Erythroblast (primary cell): Measurements from ENCODE around the gene CKS1B.

Experiments used
- GATA1 ChIP-seq: IDR thresholded peaks from 2 replicates; pipeline ENCODE4 v1.6.1; 2011; ENCODE audit warnings: low read depth, mild to moderate bottlenecking, control low read depth, low read length, moderate library complexity
- POLR2A ChIP-seq: IDR thresholded peaks from 2 replicates; pipeline ENCODE4 v1.6.1; 2011; ENCODE audit warnings: mild to moderate bottlenecking, low read length

DNA sequence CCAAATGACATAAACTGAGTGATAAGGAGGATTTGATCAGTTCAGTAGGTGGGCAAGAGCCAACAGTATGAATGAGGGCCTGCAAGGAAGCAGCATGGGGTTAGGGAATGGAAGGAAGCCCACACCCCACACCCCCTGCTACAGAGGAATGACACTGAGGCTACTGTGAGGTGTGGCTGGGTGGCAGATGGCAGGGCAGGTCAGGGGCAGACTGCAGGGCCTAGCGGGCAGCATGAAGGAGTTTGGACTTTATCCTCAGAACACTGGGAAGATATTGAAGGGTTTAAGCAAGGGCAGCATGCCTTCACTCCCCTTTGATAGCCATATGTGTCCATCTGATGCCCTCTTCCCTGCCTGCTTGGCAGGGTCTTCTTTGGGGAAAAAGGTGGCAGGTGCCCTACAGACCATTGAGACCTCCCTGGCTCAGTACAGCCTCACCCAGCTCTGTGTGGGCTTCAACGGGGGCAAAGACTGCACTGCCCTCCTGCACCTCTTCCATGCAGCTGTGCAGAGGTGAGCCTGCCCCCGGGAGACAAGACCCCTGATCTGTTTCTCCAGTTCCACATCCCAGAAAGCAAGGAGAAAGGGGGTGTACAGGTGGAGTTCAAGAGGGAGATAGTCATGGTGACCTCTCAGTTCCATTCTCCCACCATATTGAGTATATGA is 14.8 kb downstream of the CKS1B start:
- no peak for TF ChIP-seq POLR2A
- no peak for TF ChIP-seq GATA1
